Bronchial epithelial cell (primary cell): ENCODE measurements around the gene YPEL3. TPM values are rescaled to one million over a fixed set of nuclear protein-coding genes. Genes with fewer than 3 reads are reported as not detected.

Experiments
- DNase-seq: peaks from one replicate; pipeline ENCODE4 v3.0.0-alpha.2; 2010; ENCODE audit warnings: low read depth
- FAIRE-seq: peaks from 2 replicates; lab custom pipeline; 2011; peaks lifted over from hg19 to GRCh38; lab: Jason Lieb, UNC
- H3K27me3 ChIP-seq: 2 replicates; pipeline ENCODE4 v1.5.1; 2011; ENCODE audit warnings: low read length; ENCODE audit not compliant: control insufficient read depth, insufficient read depth
- H3K36me3 ChIP-seq: 2 replicates; pipeline ENCODE4 v1.5.1; 2011; ENCODE audit warnings: low read length; ENCODE audit not compliant: control insufficient read depth, insufficient read depth
- H3K4me3 ChIP-seq: 2 replicates; pipeline ENCODE4 v1.5.1; 2011; ENCODE audit warnings: mild to moderate bottlenecking, low read depth, low read length, control low read depth
- total RNA-seq: library from RNA; depleted of rRNA; stranded (reverse); fragments of >200 nt; gene quantifications from 2 replicates; pipeline ENCODE4 v1.2.1, GENCODE V29; 2014
- TF ChIP-seq, protein P1 (sequence below): IDR thresholded peaks from 2 replicates; pipeline ENCODE4 v1.5.1; 2011; ENCODE audit warnings: mild to moderate bottlenecking, moderate library complexity, low read length, control low read depth, inconsistent platforms; ENCODE audit not compliant: insufficient read depth, severe bottlenecking

YPEL3 gene
- total RNA-seq, 1 donor from 2014 or later: 3.7 TPM

DNA sequence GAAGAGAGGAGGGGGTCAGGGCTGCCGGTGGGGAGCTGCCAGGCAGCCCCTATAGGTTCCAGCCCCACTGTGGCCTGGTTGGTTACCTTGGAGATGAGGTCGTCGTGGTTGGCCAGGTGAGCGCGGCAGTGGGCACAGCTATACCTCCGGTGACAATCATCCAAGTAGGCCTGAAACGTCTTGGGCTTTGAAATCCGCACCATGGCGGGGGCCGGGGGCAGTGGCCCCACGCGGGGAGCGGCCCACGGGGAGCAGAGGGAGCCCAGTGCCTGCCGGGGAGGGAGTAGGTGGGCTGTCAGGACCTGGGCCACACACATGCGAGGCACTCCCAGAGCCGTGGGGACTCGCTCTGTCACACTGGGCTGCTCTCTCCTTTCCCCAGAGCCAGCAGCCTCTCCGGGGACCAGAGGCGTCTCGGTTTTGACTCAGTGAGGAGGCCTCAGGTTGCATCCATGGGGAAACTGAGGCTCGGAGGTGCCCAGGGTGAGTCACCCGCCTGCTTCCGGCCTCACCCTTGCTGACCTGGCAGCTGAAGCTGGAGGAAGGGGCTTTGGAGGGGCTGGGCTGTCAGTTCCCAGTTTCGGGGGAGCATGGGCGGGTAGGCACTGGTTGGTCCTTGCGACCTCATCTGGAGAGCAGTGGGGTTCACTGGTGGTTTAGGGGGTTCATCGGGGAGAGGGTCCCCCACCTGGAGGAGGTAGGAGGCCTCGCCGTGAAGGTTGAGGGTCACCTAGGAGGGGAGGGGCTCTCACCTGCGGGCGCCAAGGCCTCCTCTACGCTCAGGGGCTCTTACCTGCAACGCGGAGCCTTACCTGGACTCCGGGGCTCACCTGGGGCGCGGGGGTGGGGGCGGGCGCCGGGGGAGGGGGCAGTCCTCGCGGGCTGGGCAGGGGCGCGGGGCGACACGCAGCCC, 591 bp downstream of the YPEL3 start:
- Histone ChIP-seq H3K4me3 (peak overlapping the region; percentile 43), H3K36me3 (peaks cover 4% of the 10 kb centered on the region), H3K27me3 (no peaks in the 10 kb centered on the region)
- DNase-seq (no peak), FAIRE-seq (no peak)
- TF ChIP-seq, protein P1, sequence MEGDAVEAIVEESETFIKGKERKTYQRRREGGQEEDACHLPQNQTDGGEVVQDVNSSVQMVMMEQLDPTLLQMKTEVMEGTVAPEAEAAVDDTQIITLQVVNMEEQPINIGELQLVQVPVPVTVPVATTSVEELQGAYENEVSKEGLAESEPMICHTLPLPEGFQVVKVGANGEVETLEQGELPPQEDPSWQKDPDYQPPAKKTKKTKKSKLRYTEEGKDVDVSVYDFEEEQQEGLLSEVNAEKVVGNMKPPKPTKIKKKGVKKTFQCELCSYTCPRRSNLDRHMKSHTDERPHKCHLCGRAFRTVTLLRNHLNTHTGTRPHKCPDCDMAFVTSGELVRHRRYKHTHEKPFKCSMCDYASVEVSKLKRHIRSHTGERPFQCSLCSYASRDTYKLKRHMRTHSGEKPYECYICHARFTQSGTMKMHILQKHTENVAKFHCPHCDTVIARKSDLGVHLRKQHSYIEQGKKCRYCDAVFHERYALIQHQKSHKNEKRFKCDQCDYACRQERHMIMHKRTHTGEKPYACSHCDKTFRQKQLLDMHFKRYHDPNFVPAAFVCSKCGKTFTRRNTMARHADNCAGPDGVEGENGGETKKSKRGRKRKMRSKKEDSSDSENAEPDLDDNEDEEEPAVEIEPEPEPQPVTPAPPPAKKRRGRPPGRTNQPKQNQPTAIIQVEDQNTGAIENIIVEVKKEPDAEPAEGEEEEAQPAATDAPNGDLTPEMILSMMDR: no peak

DNA sequence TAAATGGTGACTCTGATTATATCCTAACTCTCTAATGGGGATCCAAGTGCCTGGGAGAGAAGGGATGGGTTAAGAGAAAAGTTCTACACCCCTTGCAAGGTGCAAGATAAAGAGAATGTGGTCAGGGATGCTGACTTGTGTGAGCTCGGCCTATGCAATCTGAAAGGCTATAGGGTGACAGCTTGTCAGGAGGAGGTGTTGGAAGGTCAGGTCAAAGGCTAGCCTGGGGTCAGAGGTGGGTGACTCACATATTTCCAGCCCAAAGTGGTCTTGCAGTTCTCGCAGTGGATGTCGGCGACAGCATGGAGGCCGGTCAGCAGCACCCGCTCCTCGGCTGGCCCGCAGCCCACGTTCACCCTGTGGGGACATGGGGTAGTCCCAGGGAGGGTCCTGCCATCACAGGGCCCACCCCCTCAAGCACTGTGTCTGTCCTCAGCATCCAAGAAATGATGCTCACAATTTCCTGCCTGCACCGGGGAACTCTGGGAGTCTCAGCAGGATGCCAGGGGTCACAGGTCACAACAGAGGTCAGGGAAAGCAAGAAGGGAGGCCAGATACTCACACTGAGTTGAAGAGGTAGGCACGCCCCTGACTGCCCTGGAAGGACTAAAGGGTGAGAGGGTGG, 1.4 kb downstream of the YPEL3 start:
- Histone ChIP-seq H3K4me3 (no peak overlapping the region), H3K27me3 (no peaks in the 10 kb centered on the region), H3K36me3 (peaks cover 4% of the 10 kb centered on the region)
- FAIRE-seq: no peak
- DNase-seq: no peak
- TF ChIP-seq, protein P1: no peak

DNA sequence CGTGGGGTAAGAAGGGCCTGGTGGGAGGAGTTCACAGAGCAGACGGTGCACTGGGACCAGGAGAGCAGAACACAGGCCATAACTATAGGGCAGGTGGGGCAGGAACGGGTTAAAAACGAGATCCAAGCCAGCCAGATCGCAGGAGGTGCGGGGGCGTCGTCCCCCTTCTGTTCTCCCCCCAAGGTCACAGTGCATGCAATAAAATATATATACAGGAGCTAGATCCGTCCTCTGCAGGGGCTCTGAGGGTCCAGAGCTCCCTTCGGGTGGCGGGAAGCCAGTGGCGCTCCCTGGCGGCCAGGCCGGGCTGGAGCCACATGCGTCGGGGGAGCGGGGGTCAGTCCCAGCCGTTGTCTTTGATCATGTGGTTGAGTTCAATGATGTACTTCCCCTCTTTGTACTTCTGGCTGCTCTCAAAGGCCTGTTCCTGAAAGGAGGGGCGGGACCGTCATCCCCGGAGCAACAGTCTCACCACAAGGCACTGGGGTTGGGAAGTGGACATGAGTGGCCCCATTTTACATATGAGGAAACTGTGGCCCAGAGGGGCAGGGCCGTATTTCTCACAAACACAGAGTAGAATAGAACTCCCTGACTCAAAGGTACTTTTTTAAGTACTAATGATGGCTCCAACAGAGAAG, 3.5 kb downstream of the YPEL3 start:
- DNase-seq (peak; percentile 30), FAIRE-seq (no peak)
- peaks cover 4% of the 10 kb centered on the region for H3K36me3 ChIP-seq
- H3K27me3 ChIP-seq: no peaks in the 10 kb centered on the region
- TF ChIP-seq, protein P1: peak; percentile 79
- peak overlapping the region; percentile 44 for H3K4me3 ChIP-seq

DNA sequence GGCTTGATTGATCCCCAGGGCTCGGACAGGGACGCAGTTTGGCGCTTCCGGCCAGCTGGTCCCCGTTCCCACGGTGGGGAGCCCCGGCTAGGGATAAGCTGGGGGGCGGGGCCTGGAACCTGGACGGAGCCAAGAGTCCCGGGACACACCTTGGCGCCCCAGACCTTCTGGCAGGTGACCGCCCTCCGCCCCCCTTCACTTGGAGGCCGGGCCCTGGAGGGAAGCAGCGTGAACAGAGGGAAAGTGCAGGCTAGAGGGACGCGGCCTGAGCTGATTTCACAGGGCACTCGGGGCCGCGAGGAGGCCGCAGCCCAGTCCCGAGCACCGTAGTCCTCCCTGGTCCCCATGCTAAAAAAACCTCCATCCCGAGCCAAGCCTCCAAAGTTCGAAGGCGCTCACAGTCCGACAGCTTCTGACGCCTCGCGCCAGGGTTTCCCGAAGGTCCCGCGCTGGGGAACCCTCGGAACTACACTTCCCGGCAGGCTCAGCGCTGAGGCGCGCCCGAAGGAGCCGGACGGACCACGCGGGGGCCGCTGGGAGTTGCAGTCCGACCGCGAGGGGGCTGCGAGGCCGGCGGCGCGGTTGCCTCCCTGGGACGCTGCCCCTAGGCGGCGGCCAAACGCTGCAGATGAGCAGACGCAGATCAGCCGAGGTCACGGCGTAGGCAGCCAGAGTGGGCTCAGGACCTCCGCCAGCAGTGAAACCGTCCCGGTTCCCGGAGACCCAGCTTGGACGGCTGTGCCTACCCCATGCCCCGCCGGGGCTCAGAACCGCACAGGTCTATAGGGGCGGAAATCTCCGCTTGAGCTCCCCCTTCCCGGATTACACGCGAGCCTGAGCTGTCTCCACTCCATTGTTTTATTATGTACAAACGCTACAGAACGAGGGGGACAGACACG, 4.3 kb downstream of the YPEL3 start, which contains the start of gene TBX6:
TSS of gene TBX6 (minus strand) at position 451 of the 899 bp plus-strand sequence. CDS start 731 bp downstream, outside the sequence.
- peaks cover 4% of the 10 kb centered on the region for H3K36me3 ChIP-seq
- FAIRE-seq (no peak), DNase-seq (peak; percentile 68)
- TF ChIP-seq, protein P1: peak; percentile 89
- no peaks in the 10 kb centered on the region for H3K27me3 ChIP-seq
- H3K4me3 ChIP-seq: peak within 1 kb of the TSS; percentile 44

DNA sequence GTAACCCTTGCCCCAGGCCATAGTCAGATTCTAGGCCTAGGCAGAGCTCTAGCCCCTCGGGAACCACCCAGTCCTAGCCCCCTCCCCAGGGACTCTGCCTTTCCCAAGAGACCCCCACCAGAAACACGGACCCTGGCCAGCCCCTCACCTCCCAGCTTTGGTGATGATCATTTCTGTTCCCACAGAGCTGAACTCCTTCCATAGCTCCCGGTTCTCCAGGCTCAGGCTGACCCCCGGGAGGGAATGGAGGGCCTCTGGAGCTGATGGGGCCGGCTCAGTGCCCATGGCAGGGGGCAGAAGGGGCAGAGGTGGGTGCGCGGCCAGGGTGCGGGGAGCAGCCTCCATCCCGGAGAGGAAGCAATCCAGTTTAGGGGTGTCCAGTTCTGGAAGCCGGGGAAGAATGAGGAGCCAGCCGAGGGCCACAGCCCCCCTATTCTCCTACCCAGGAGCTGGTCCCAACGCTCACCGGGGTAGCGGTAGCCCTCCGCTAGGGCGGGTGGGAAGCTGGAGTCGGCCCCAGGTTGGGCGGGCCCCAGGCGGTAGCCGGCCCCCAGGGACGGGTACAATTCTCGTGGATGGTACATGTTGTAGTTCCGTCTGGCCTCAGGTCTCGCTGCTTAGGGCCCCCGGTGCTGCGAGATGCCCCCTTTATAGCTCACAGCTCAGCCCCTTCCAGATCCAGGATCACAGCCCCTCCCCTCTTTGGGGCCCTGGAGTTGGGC, 5.2 kb downstream of the YPEL3 start:
- no peak for DNase-seq
- peaks cover 6% of the 10 kb centered on the region for H3K36me3 ChIP-seq
- no peak for FAIRE-seq

More for the DNA sequence above, 5.2 kb downstream of the YPEL3 start:
- TF ChIP-seq, protein P1: no peak
- peak overlapping the region; percentile 44 for H3K4me3 ChIP-seq
- no peaks in the 10 kb centered on the region for H3K27me3 ChIP-seq
